Keratinocyte (primary cell): ENCODE measurements around the gene CCDC40.

ENCODE experiments used
- EZH2 ChIP-seq: IDR thresholded peaks from one replicate; pipeline ENCODE4 v1.6.1; 2012; ENCODE audit warnings: inconsistent platforms, mild to moderate bottlenecking, low read length, moderate library complexity
- TF ChIP-seq, protein P1 (sequence below), 3 experiments: IDR thresholded peaks in 1 of 3; conservative IDR thresholded peaks in 1 of 3; optimal IDR thresholded peaks in 1 of 3; 2 replicates in 2 of 3; 3 replicates in 1 of 3; pipeline versions ENCODE3 to v1.5.1; 2011; ENCODE audit warnings: low read length in 3 of 3, mild to moderate bottlenecking in 3 of 3, moderate library complexity in 2 of 3, control low read depth in 1 of 3, inconsistent platforms in 1 of 3; ENCODE audit not compliant: insufficient read depth in 2 of 3; ENCODE audit errors: extremely low read depth in 1 of 3

DNA sequence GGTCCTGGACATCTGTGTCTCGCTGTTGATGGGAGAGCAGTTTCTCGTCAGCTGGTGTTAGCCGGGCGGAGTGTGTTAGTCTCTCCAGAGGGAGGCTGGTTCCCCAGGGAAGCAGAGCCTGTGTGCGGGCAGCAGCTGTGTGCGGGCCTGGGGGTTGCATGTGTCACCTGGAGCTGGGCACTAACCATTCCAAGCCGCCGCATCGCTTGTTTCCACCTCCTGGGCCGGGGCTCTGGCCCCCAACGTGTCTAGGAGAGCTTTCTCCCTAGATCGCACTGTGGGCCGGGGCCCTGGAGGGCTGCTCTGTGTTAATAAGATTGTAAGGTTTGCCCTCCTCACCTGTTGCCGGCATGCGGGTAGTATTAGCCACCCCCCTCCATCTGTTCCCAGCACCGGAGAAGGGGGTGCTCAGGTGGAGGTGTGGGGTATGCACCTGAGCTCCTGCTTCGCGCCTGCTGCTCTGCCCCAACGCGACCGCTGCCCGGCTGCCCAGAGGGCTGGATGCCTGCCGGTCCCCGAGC lies 82.9 kb downstream of the CCDC40 start:
- no peak for TF ChIP-seq EZH2
- TF ChIP-seq, protein P1, sequence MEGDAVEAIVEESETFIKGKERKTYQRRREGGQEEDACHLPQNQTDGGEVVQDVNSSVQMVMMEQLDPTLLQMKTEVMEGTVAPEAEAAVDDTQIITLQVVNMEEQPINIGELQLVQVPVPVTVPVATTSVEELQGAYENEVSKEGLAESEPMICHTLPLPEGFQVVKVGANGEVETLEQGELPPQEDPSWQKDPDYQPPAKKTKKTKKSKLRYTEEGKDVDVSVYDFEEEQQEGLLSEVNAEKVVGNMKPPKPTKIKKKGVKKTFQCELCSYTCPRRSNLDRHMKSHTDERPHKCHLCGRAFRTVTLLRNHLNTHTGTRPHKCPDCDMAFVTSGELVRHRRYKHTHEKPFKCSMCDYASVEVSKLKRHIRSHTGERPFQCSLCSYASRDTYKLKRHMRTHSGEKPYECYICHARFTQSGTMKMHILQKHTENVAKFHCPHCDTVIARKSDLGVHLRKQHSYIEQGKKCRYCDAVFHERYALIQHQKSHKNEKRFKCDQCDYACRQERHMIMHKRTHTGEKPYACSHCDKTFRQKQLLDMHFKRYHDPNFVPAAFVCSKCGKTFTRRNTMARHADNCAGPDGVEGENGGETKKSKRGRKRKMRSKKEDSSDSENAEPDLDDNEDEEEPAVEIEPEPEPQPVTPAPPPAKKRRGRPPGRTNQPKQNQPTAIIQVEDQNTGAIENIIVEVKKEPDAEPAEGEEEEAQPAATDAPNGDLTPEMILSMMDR (optimal IDR thresholded peaks at IDR 0.05 in 1 of 3, IDR thresholded peaks at IDR 0.05 in 1 of 3, conservative IDR thresholded peaks at IDR 0.05 in 1 of 3; ENCODE audit: extremely low read depth in 1 of 3, insufficient read depth in 2 of 3, low read length in 3 of 3), result no peak
